OCI-M2 (cell line): Measurements from ENCODE around the gene NEGR1.
"Not testable (repeated sequence)": the region's sequence is repeated elsewhere in the genome, so short reads cannot be mapped to it uniquely, and the experiment has no call there.

Experiments
- DNase-seq: peaks from one replicate; lab custom pipeline; 2025; ENCODE audit not compliant: unreplicated experiment; lab: John Stamatoyannopoulos, UW

Gene NEGR1

DNA sequence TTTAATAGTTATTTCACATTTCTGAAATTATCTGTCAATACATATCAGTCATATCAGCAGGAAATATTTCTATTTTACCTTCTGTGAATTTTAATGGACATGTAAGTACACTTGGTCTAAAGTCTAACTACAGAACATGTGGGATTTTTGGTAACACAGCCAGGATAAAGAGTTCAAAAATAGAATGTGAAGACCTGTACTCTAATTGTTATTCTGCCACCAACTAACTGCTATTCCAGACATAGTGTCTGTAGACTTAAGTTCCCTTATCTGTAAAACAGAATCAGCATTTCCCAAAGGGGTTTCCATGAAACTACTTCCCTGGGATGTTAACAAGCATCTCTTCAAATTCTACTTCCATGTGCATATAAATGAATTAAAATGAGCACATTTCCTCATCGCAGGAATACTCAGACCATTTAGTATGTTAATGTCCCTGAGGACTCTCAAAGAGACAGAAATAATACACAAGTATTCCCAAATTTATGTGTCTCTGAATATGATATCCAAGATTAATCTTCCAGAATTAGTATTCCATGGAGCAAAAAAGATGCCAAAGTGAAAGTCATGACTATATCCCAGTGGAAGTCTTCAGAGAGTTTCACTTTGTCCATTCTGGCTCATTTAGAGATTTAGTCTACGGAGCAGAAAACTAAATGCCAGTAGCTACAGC lies 325.6 kb downstream of the NEGR1 start:
- no peak for DNase-seq

DNA sequence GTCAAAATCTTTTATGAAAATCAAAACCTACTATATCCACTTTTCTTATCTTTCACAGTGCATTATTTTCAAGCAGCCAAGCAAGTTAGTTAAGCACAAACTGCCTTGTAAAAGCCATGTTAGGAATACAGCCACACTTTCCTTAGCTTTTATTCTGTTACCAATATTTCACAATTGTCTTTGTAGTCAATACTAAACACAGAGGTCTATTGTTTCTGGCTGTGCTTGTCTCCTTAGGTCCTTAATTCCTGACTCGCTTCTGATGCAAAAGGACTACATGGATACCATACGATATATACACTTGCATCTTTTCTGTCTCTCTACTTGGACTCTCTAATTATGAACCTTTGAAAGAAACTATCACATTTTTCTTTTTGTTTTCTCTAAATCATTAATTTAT lies 331.8 kb downstream of the NEGR1 start:
- DNase-seq, result no peak

DNA sequence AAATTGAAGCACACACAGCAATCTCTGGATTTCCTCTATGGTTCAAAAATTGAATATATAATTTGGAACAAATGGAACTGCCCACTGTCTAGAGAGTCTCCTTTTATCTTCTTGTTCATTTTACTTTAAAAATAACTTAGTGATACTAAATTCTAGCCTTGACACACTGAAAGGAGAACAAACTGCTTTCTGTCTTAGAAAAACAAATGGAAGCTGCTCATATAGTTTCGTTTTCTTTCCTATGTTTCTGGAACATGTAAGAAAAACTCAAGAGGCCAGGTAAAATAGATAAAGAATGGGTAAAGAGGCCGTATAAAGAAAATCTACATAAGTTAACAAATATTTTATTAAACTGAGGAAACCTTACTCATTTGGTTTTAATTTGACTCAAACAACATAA lies 332.7 kb downstream of the NEGR1 start:
- DNase-seq, result no peak

DNA sequence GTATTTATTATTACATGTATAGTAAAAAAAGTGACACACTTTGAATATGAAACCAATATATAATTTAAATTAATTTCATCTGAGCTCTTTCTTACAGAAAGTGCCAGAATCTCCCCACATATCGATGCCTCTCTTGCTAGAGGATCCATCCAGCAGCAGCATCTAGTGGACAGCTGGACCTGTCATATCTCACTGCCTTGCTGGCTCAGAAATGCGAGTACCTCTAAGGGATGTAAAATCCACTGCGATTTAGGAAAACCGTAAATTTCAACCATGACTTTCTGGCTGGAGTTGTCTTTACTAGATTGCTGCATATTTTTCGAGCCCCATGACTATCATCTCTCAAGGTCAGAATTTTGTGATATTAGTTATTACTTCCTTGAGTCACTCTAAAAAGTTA lies 333.8 kb downstream of the NEGR1 start:
- no peak for DNase-seq

DNA sequence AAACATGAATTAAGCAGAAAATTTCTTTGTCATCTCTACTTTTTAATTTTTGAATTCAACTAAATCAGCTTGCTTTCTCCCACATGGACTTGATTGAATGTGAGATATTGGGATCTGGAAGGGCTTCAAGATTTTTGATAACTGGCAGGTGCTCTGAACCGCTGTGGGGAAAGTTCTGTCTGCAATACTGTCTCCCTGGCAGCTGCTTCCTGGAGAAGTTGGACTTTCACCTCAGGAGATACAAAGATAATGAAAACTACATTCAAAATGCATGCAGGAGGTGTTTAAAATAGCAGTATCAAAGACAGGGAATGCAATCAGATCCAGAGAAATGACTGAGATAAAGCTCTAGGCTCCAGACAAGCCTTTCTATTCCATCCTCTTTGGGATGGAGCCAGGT lies 338.3 kb downstream of the NEGR1 start:
- no peak for DNase-seq

DNA sequence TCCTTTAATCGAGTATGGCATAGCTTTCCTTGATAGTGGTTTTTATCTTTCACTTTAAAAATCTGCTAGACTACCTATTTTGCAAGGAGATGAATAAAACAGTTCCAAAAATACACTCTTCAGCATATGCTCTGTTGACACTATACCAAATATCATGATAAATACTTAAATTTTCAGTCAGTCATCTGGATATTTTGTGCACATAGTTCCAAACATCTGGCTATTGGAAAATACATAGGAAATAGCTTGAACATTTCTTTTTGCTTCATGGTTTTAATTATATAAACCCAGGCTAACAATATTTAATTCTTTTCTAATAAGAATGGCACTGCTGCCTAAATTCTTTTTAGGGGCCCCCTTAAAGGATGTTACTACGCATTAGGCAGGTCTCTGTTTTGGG lies 342.1 kb downstream of the NEGR1 start:
- DNase-seq, result no peak

DNA sequence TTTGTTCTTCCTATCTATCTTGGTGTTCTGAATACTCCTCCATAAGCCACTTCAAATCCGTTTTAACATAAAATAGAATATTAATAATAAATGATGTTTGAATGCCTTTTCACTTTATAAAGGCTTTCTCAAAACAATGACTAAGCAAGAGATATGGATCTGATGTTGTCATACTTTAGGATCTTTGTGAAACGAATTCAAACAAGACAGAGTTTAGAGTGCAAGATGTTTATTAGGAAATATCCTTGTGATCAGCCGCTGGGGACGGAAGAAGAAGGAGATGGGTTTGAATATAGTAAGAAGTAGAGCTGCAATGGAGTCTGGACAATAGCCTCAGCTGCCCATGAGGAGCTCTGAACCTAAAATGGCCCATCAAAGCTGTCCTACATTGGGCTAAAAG lies 351.8 kb downstream of the NEGR1 start:
- no peak for DNase-seq

DNA sequence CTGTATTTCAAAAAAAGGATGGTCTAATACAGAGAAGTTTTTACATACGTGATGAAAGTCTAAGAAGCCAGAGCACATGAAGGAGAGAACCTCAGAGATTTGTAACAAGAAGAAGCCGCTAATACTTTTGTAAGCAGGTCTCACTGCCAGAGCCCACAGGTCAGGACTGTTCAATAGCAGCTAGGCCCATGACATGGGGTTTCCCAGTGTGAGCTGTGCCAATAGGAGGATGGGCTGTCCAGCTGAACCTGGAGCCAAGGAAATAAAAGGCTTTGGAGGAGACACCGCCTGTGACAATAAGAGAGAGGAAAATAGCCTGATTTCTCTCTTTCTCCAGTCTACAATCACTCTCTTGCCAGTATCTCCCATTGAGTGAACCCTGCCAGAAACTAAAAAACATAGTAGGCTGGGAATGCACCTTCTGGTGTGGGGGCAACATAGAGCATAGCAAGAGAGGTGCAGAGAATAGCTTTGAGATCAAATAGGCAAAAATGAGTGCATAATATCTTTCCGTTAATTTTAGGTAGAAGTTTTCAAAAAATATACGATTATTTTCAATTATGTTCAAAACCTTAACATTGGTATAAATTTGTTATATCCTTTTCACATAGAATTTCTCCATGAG lies 360.3 kb downstream of the NEGR1 start:
- no peak for DNase-seq

DNA sequence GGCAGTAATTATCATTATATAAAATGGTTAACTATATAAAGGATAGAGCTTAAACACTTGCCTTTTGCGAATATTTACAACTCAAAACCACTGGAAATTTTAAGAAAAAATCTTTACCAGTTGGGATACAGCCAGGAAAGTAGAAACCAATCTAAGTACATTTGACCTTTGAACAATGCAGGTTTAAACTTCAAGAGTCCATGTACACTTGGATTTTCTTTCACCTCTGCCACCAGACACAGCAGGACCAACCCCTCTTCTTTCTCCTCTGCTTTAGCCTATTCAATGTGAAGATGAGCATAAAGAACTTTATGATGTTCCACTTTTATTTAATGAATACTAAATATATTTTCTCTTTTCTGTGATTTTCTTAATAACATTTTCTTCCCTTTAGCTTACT lies 361.1 kb downstream of the NEGR1 start:
- DNase-seq, result no peak

DNA sequence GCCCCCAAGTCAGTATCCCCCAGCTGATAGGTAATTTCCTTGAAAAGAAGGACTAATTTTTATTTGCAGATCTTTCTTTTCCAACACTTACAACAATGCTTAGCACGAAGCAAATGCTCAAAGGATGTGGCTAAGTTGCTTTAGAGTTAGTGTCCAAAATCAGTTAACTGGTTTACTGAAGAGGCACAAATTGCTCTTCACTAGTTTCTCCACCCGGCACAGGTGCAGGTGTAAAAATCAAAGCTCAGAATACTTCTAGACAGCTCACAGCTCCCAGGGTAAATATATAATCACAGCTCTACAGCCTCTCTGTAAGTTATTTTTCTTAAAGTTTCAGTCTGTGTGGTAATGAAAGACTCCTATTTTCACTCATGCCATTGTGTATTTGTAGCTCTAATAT lies 361.8 kb downstream of the NEGR1 start:
- no peak for DNase-seq

DNA sequence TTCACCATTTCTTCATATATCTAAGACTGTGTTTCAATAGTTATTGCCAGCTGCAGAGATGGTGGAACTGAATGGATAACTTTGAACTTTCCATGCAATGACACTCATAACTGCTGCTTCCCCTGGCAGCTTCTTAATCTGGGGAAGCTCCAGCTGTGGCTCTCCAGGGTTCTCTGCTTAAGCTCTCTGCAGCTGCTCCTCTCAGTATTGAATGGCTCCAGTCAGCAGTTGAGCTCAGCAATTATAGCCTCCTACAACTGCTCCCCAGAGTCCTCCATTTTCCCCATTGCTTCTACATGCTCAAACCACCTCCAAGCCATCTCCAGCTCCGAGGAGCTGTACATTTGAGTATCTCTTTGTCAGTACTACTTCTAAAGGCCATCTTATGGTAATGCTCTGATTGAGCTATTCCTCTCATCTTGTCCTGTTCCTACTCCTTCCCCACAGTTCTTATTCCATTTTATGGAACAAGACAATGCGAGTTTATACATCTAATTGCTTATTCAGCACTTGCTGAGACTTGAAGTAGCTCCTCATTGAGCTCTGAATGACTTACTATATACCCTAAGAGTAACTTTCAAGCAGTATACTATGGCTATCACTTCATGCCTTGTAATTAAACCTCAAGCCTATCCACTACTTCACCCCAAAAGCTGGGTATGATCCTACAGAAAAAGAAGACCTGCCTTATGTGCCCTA lies 362.4 kb downstream of the NEGR1 start:
- DNase-seq, result no peak

DNA sequence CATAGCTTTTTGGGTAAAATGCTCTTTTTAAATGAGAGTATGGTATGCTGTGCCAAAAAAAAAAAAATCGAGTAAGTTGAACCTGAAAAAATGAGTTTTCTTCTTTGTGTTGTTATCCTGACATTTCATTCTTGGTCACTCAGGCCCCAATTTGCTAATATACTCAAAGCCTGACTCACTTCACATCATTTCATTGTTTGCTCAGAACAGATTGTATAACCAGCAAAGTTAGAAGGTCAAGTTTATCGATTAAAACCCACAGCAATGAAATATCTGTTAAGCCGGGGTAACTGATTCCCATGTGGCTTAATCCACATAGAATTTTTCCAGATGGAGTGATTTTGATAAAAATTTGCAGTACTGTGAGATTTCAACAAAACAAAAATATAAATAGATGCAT lies 363.7 kb downstream of the NEGR1 start:
- DNase-seq, result no peak

DNA sequence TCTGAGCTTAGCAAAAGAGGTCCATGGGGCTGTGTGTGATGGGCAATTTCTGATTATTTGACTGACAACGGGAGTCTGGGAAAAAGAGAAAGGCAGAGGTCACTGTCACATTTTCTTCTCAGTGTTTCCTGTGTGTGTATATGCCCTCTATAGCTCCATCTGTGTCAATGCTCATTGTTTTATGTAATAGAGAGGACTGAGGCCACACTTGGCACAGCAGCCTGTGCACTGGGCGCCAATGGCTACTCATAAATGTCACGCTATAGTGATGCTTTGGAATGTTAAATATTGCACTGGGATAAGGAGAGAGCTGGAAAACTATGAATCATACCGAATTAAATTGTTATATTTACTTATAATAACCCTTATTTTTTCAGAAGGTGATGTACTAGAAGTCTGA lies 365.4 kb downstream of the NEGR1 start:
- DNase-seq, result no peak

DNA sequence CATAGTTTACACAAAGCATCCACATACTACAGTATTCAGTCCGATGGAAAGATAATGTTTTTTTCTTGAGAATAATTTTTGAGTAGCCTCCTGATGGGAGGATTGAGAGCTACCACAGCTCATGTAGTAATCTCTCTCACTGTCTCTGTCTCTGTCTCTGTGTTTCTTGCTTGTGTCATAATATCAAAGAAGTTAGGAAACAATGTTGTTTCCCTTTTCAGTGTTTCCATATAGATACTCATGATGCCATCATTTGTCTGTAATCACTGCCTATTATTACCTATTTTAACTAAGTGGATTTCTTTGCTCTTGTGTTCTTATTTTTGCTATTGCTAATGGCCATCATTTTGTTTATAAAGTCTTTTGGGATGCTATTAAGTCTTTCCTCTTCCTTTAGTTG lies 367.7 kb downstream of the NEGR1 start:
- DNase-seq, result no peak

DNA sequence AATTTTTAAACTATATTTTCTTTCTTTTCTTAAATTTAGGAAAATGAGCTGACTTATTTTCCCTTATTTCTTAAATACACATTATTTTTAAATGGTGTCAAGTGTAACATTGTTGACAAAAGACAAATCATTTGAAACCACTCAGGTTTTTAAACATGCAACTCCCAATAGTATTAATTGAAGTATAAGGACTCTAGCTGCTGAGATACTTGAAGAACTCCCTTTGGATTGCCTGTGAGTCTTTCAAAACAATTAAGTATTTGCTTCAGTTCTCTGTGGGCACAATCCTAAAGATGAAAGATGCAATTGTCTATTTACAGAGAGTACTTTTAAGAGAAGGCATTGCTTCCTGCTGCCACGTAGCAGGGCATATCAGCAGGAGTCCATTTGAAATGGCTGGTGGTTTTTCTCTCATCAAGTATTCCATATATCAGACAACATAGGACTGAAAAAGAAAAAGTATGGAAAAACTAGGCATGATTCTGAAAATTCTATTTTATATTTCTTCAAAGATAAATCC lies 373.4 kb downstream of the NEGR1 start:
- DNase-seq, result no peak

DNA sequence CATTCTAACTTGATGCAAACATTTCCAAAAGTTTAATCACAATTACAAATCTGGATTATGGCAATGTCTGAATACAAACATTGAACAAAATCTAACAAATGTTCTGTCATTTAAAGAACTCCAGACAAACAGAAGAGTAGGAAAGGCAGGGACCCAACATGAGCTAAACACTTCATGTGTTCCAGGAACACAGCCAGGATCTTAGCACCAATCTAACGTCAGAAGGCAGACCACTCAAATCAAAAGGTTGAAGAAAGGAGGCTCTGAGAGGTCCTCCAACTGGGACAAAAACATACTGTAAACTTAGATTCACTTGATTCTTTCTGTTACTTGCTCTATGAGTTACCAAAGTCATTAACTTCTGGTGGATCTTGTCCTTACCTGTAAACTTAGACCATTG lies 374.0 kb downstream of the NEGR1 start:
- no peak for DNase-seq

DNA sequence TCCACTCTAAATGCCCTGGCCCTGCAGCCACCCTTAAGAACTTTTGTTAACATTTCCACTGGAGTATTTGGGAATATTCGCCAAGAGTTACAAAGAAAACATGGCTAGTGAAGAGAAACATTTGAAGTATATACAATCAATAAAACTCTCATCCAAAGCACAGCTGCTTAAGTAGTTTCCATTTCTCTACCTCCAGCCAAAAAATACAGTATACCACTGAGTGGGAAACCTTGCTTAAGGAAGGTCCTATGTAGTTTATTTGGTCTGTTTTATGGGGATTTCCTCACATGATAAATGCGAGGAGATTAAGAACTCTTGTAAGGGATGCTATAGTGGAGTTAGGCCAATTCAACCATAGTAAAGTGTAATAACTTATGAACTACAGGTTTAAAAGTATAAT lies 382.5 kb downstream of the NEGR1 start:
- DNase-seq, result no peak

DNA sequence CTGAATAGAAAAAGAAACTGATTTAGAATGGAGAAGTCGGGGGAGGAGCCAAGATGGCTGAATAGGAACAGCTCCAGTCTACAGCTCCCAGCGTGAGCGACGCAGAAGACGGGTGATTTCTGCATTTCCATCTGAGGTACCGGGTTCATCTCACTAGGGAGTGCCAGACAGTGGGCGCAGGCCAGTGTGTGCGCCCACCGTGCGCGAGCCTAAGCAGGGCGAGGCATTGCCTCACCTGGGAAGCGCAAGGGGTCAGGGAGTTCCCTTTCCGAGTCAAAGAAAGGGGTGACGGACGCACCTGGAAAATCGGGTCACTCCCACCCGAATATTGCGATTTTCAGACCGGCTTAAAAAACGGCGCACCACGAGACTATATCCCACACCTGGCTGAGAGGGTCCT lies 394.2 kb downstream of the NEGR1 start:
- not testable (repeated sequence) for DNase-seq

DNA sequence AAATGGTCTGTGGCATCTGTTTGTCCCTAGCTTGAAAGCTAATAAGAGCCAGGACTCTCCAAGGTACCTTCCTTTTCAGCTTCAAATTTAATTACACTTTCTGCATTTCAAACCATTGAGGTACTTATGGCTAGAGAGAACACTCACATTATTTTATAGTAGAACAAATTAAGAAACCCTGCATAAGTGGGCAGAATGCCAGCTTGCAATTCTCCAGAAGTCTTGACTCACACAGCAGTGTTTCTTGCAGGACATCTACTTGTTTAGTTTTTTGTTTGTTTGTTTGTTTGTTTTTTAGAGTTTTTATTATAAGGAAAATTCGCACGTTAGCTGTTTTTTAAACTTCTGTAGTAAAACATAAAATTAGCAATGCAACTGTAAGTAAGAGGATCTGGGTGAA lies 397.2 kb downstream of the NEGR1 start:
- DNase-seq, result no peak

DNA sequence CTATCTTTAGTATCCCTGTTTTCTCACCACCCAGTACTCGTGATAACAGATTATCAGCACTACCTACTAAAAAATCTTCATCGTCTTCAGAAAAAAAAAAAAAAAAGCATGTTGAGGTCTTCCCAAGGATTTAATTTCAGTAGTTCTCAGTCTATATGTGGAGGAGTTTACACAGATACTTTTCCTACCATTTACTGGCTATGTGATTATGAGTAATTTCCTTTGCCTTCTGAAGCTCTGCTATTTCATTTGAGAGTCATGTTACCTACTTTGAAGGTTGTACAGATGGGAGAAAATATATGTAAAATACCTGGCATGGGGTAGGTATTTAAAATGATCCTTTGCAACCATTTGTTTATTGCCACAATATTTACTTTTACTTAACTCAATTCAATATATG lies 399.7 kb downstream of the NEGR1 start:
- DNase-seq, result no peak

DNA sequence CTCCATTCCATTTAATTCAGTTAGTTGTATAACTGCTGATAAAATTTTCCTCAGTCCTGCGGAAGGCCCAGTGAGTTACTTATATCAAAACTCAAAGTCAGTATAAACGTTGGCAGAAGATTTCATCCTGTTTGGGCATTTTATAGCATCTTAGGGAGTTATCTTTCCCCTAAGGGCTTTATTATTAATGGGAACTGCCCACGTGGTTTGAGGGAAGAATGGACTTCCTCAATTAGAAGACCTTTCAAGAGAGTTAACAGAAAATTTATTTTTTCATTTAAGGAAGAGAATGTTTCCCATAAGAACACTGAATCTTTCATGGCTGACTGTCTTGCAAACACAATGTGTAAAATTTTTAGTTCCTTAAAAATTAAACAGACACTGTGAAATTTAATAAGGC lies 400.1 kb downstream of the NEGR1 start:
- DNase-seq, result no peak

DNA sequence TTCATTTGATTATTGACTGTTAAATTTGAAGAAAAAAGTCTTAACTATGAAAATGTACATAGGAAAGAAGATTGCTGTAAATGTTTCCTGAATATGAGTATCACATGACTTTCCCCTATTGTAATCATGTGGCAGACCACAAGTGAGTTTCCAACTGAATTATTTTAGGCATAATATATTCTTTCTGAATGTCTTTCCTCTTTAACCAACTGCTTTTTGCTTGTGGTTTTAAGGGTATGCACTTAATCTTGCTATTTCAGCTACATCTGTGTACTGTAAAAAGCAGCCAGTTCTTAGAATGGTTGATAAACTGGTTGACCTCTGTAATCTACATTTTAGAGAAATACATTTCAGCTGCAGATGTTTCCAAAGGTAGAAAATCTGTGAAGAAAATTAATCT lies 400.7 kb downstream of the NEGR1 start:
- DNase-seq, result peak; percentile 58
